ENCODE data around the gene RAMACL.
A peak's percentile ranks its signal among the peaks of the same experiment; 100 is the strongest.
"Not testable (repeated sequence)": the region's sequence is repeated elsewhere in the genome, so short reads cannot be mapped to it uniquely, and the experiment has no call there.

Gene RAMACL

DNA sequence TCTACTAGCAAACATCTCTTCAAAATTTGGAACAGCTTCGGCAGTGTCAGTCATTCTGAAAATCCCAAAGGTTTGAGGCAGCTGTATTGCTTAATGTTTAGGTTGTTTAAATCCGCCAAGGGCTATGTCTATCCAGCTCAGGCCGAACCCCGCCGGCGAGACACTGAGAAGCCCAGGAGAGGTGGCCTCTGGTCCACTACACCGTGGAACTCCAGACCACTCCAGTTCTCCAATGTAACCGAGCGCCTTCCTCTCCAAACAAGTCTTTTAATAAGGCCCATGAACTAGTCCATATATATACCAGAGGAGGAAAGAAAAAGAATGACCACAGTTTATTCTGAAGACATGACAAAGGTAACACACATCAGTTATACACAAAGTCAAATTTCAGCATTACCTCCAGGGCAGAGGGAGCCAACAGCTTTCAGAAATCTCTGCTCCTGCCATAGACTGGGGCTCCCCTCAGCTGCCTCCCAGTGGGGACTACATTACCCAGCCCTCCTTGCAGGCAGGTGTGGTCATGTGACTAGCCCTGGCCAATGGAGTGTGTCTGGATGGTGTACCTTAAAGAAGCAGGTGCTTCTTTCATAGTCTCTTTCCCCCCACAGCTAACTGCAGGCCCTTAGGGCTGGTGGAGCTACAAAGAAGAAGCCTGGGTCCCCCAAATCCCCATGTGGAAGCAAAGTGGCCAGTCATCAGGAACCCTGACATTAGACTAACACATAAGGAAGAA, at the start of gene RAMACL:
Gene RAMACL (minus strand): TSS at position 255 of the 733 bp plus-strand sequence. CDS start 201 bp downstream, at position 54.
- DNase-seq (ENCODE audit: low spot score) = peak; percentile 30

- no peak for DNase-seq (ENCODE audit: low spot score)
Observed at GRCh38 chr6:166635013-166635970, 48.8 kb upstream of the RAMACL start.

DNA sequence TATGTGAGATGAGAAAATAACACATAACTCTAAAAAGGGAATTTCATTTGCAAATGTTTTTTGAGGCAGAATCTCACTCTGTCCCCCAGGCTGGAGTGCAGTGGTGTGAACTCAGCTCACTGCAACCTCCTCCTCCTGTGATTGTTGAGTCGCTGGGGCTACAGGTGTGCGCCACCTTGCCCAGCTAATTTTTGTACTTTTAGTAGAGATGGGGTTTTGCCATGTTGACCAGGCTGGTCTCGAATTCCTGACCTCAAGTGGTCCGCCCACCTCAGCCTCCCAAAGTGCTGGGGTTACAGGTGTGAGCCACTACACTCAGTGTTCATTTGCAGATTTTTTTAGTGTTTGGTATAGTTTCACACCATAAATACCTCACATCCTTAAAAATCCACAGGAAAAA, 48.1 kb upstream of the RAMACL start:
- DNase-seq (ENCODE audit: low spot score) = not testable (repeated sequence)

DNA sequence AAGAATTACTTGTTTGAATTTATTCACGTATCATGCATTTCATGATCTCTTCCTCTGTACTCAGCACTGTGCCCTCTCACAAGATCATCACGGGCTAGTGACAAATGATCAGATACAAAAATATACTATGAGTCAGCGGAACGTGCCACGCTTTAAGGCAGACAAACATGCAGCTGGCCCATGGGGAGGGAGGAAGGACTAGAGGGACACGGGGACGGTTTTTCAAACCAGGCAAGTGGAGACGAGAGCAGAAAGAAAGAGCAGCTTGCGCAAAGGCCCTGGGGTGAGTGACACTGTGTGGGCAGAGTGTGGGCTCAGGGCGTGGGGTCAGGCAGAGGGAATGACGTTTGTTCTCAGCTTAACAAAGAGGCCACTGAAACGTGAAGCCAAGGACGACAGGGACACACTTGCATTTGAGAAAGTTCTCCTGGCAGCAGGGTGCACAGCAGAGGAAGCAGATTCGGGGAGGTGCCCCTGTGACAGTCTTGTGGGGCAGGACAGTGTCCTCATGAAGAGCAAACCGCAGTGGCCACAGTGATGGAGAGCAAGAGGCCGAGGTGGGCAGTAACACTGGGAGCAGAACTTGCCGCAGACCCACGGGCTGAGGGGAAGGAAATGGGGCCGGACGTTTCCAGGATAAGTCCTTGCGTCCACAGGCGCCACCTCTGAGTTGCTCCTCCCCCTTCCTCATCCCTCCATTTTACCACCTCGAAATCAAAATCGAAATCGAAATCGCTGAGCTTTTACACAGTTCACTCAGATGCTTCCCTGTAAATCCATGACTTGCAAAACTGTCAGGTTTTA, 47.5 kb upstream of the RAMACL start:
- DNase-seq (ENCODE audit: low spot score) = no peak

DNA sequence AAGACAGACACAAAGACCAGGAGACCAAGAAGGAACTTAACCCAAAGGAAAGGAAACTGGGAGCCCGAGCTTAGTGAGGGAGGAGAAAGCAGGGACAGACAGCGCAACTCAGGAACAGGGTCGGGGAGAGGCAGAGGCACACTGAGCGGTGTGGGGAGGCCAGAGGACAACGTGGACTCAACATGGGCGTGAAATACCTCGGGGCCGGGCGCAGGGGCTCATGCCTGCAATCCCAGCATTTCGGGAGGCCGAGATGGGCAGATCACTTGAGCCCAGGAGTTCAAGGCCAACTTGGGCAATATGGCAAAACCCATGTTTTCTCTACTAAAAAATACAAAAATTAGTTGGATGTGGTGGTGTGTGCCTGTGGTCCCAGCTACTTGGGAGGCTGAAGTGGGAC, 46.3 kb upstream of the RAMACL start:
- no peak for DNase-seq (ENCODE audit: low spot score)

DNA sequence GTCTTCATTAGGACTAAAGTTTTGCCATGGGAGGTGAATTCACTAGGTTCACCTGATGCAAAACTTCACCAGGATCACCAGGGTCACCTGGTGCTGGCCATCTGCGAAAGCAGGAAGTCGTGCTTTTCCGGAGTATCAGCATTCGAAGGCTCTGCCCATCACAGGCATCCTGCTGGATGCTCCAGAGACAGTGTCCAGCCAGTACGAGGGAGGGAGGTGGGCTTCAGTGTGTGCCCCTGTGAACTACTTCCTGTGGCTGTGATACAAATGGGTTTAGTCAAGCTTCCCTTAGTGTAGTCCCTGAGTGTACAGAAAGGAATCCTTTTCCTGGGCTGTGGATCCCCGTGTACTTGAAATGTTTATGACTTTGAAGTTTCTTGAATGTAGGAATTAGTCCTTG, 44.0 kb upstream of the RAMACL start:
- DNase-seq (ENCODE audit: low spot score) = no peak

DNA sequence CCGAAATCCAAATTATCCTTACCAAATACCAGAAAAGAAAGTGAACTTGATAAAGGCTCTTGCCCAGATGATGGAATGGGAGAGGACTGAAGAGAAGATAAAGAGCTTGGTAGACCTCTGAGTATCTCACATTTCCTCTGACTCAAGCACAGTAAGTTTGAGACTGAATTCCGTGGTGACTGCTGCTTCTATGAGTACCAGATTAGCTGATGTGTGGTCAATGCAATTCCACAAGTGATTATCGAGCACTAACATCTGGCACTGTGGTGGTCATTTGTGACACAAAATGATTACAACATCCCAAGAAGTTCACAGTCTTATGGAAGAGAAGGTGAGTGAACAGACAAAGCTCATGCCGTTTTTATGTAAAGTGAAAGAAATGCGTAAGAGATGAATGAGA, 43.1 kb upstream of the RAMACL start:
- no peak for DNase-seq (ENCODE audit: low spot score)

DNA sequence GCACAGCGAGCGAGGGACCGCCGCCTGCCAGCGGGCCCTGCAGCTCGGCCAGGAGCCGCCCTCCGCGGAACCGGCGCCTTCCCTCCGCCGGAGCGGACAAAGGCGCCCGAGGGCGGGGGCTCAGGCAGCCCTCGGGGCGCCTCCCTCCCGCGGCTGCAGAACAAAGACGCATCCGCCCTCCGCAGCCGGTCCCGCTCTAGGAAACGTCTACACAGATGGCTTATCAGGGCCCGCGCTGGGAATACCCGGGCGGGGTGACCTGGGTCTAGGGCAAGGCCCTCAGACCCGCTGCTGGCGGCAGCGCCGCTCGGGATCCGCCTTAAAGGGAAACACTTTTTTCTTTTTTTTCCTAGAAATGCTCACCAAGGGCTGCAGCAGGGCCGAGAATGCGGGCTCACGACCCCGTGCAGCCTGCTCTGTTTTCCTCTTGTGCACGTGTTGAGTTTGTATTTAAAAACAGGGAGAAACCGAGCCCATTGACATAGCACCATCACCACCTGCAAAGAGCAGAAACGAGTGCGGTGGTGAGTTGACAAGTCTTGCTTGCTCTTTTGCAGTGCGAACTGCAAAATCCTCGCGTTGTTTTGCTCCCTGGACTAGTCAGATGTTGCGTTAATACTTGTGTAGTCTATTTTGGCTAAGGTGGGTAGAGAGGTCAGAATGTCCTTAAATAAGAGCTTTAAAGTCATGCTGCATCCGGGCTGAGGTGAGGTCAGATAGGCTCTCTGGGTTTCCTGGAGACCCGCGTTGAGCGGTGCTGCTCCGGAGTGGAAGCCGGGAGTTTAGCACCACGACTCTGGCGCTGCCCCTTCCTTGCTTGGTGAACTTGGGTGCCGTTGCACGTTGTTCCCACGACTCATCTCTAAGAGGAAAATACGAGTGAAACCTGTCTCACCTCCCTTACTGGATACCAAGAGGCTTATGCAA, 41.7 kb upstream of the RAMACL start:
- DNase-seq (ENCODE audit: low spot score) = peak; percentile 23

DNA sequence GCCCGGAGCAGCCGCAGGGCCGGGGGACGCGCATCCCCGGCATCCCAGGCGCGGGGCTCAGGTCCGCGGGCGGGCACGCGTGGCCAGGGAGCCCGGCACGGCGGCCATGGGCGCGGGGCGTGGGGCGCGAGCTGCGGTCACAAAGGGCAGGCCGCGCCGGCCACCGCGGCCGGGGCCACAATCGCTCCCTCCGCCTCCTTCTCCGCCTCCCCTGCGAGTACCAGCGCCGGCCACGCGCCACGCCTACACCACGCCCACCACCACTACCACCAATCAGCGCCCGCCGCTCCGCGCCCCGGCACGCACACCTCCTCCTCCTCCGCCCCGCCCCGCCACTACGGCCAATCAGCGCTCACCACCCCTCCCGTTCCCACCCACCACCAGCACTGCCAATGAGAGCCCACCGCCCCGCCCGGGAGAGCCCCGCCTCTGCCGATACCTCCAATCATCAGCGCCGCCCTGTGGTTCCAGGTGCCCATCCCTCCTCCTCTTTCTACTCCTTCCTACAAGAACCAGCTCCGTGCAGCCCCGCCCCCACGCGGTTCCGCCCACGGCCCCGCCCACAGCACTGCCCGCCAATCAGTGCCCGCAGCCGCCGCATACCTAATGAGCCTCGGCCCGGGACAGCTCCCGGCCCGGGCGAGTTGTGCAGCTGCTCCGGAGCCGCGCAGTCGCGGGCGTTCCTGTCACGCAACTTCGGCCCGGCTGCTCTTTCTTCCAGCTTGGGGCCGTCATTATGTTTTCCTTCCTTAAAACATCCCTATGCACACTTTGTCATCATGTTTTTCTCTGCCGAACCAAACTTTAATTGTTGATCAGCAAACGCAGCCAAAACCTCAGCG, 40.8 kb upstream of the RAMACL start, which contains the start of gene RPS6KA2:
Gene RPS6KA2 (minus strand): TSS at position 219 of the 842 bp plus-strand sequence. CDS start 232 bp downstream, outside the sequence.
- peak; percentile 98 for DNase-seq (ENCODE audit: low spot score)

DNA sequence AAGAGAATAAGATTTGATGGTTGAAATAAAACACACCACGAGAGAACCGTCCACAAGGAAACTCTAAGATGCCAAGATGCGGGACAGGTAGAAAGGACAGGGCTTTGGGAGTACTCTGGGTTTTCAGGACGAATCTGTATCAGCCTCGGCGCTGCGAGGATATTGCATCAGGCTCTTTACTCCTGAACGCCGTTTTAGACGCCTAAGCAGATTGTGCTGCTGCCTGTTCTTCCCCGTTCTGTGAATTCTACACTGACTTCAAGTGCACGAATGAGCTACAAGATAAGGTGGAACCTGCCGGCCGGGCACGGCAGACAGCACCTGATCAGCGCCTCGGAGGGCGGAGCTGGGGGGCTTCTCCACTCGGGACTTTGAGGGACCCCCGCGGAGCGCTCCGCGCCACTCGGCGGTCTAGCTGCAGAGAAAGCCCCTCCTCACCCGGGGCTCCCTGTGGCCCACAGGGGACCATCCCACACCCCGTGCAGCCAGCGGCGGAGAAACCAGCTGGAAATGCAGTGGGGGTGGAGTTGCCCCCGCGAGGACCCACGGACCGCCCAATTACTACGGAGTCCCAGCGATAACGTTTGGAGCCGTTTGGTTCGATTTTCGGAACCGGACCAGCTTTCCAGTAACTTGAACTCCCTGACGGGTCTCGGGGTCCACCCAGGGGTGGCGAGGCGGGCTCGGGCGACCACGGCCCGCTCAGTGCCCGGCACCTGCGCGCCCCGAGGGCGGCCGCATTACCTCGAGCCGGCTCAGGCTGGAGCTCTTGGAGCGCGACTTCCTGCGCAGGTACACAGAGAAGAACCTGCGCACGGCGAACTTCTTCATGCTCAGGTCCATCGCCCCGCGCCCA, 39.9 kb upstream of the RAMACL start:
- peak; percentile 55 for DNase-seq (ENCODE audit: low spot score)

GRCh38 chr6:166625356-166625755, 38.9 kb upstream of the RAMACL start:
- DNase-seq (ENCODE audit: low spot score) = no peak

- DNase-seq (ENCODE audit: low spot score) = no peak
Observed at GRCh38 chr6:166624275-166624674, 37.8 kb upstream of the RAMACL start.

DNA sequence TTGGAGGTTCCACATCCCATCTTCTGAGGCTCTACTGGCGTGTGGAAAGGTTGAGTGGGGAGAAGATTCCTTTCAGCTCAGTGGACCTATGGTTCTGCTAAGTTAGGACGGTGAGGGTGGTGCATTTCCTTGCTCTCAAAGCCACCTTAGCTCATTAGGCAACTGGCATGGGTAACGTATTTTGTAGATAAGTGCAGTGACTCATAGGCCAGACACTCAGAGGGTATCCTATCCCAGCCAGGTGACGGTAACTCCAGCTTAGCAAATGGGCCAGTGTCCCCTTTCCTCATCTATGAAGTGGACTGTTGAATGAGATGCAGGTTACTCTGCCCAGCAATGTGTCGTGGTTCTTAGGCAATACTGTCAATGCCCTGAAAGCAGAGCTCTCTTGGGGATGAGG, 36.8 kb upstream of the RAMACL start:
- DNase-seq (ENCODE audit: low spot score) = peak; percentile 2

DNA sequence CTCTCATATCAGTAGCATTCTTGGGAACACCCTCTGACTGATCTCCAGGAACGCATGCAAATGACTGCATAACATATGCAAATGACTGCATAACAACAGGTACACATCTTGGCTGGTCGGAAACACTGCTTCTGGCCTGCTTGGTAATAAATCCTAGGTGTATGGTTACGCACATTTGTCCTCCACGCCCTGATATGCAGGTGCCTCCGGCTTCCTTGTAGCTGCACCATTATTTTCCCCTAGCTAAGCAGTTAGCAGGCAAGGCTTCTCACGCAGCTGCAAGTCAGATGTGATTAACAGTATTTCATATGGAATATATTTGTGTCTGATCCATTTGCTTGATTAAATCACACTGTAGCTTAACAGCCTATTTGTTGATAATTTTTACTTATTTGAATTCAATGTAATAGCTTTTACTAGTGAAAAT, 34.6 kb upstream of the RAMACL start:
- no peak for DNase-seq (ENCODE audit: low spot score)

DNA sequence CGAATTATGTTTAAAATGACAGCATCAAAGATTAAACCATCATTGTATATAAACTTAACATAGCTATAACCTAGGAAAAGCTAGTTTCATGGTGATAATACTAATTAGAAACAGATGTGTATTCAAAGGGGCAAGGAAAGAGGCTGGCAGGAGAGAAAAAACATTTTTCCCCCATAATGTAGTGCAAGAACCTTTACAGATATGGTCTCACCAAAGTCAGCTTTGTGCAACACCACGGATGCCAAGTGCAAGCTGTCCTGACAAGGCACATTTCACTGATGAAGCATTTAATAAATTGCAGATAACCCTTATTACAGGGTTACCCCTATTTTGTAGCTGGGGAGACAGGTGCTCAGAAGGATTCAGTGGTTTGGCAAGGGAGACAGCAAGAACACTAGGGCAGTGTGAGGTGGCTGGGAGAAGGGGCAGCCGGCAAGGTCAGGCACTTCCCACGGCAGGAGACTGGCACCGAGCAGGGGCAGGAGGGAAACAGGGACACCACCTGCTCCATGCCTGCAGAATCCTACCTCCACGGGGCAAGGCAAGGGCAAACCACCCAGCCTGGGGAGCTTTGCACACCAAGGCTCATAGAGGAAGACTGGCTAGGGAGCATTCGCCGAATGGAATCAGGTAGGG, 34.1 kb upstream of the RAMACL start:
- DNase-seq (ENCODE audit: low spot score) = no peak

GRCh38 chr6:166619912-166620311, 33.4 kb upstream of the RAMACL start:
- no peak for DNase-seq (ENCODE audit: low spot score)

- no peak for DNase-seq (ENCODE audit: low spot score)
Observed at GRCh38 chr6:166618866-166619761, 32.6 kb upstream of the RAMACL start.

Measured in SW480 (cell line).